ENCODE data around the gene GHRHR.

GHRHR gene

DNA sequence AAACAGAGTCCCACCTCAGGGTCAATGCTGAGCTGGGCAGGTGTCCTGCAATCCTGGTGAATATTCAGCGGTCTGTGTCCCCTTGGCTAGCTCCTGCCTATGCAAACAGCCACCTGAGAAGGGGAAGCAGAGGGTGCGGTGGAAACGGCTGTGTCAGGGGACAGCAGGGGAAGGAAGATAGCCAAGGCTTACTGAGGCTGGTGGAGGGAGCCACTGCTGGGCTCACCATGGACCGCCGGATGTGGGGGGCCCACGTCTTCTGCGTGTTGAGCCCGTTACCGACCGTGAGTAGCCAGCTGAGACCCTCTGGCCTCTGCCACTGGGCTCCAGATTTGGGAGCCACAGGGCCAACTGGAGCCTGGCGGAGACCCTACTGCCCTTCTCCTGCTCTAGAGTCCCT lies at the start of gene GHRHR:
GHRHR (plus strand) TSS at position 112 of the 400 bp plus-strand sequence; CDS start at position 228, 116 bp downstream.
- DNase-seq (ENCODE audit: low read depth in 2 of 2) = no peak

DNA sequence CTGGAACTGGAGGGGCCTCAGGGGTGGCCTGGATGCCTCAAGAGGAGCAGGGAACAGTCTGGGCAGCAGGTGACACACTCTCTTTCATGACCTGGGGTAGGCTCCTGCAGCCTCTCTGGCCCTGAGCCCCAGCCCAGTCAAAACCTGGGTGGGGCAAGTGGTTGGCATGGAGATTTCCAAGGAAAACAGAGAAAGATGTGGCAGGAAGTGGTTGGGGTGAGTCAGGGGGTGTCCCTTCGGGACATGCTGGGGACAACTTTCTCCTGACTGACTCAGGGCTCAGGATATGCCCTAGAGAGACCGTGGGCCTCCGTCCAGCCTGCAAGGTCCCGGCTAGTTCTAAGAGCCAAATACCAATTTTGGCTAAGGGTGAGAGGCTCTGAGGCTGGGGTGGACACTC lies 49.2 kb upstream of the GHRHR start:
- no peak for DNase-seq (ENCODE audit: low read depth in 2 of 2)

- DNase-seq (ENCODE audit: low read depth in 2 of 2) = no peak
These were observed 48.6 kb upstream of the GHRHR start for GRCh38 chr7:30915005-30915601.

DNA sequence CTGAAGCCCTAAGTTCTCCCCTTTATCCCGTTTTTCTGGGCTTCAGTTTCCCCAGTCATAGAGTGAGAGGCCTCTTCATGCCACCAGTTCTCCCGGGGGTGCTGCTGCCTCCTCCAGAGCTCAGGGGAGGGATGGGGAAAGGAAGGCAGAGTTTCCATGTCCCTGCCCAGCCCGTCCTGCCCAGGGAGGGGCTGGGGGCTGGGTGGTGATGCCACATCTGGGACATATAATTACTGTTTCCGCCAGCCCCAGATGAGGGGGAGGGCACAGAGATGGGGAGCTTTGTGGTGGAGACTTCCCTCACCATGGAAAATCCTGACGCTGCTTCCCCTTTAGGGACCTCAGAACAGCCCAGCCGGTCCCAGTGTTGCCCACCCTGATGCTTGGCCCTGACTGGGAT lies 48.0 kb upstream of the GHRHR start:
- DNase-seq (ENCODE audit: low read depth in 2 of 2) = no peak

DNA sequence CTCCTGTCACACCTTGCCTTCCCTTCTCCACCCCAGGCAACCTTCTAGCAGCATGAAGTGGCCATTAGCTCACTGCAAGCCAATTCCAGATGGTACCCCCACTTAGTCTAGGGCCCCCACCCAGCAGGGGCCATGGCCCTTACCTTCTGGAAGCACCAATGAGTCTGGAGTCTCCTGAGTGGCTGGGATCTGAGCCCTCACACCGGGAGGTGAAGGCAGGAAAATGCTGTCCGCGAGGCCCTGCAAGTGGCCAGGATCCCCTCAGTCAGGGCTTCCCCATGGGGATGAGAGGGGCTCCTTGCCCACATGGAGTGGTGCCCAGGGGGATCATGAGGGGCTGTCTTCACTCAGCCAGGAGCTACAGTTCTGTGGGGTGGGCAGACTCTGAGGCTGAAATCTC lies 47.5 kb upstream of the GHRHR start:
- no peak for DNase-seq (ENCODE audit: low read depth in 2 of 2)

- DNase-seq (ENCODE audit: low read depth in 2 of 2) = no peak
These were observed 47.0 kb upstream of the GHRHR start for GRCh38 chr7:30916767-30917166.

- no peak for DNase-seq (ENCODE audit: low read depth in 2 of 2)
These were observed 46.4 kb upstream of the GHRHR start for GRCh38 chr7:30917216-30917893.

DNA sequence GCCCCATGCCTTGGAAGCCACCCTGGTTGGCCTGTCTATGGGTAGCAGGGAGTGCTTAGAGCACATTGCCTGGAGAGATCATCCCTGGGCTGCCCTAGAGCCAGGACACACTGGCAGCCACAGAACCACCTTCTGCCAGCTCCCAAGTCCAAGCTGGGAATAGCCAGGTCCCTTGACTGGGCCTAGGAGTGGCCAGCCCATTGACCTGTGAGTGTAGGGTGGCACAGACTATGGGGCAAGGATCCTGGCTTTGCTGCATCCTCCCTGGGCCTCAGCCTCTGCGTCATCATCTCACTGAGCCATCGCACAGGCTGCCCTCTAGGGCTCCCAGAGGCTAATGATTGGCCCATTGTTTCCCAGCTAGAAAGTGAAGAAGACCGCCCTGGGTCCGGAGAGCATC lies 45.1 kb upstream of the GHRHR start:
- DNase-seq (ENCODE audit: low read depth in 2 of 2) = no peak

- no peak for DNase-seq (ENCODE audit: low read depth in 2 of 2)
These were observed 43.7 kb upstream of the GHRHR start for GRCh38 chr7:30920021-30920583.

- DNase-seq (ENCODE audit: low read depth in 2 of 2) = no peak
These were observed 42.9 kb upstream of the GHRHR start for GRCh38 chr7:30920584-30921539.

- no peak for DNase-seq (ENCODE audit: low read depth in 2 of 2)
These were observed 42.0 kb upstream of the GHRHR start for GRCh38 chr7:30921540-30922401.

DNA sequence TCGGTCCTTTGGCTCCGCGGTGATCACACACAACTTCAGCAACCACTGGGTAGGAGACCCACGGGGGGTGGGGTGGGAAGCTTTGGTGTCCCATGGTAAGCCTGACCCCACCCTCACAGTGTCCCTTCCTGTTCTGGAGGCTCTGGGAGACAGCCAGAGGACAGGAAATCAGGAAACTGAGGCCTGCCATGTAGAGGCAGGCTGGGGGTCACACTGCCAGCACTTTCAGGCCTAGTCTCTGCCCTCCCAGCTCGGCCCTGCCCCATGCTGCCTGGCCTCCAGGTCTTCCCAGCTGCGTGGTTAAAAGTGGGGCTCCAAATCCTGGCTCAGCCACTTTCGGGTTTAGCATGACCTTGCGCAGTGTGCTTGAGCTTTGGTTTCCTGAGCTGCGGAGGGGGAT lies 41.2 kb upstream of the GHRHR start:
- no peak for DNase-seq (ENCODE audit: low read depth in 2 of 2)

- DNase-seq (ENCODE audit: low read depth in 2 of 2) = no peak
These were observed 40.6 kb upstream of the GHRHR start for GRCh38 chr7:30923009-30923773.

DNA sequence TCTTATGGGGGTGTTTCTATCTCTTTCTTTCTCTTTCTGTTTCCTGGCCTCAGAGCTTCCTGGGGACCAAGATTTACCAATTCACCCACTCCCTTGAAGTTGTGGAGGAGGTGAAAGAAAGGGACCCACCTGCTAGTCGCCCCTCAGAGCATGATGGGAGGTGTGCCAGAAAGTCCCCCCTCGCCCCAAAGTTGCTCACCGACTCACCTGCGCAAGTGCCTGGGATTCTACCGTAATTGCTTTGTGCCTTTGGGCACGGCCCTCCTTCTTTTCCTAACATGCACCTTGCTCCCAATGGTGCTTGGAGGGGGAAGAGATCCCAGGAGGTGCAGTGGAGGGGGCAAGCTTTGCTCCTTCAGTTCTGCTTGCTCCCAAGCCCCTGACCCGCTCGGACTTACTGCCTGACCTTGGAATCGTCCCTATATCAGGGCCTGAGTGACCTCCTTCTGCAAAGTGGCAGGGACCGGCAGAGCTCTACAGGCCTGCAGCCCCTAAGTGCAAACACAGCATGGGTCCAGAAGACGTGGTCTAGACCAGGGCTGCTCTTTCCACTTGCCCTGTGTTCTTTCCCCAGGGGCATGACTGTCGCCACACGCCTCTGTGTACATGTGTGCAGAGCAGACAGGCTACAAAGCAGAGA lies 39.9 kb upstream of the GHRHR start:
- no peak for DNase-seq (ENCODE audit: low read depth in 2 of 2)

DNA sequence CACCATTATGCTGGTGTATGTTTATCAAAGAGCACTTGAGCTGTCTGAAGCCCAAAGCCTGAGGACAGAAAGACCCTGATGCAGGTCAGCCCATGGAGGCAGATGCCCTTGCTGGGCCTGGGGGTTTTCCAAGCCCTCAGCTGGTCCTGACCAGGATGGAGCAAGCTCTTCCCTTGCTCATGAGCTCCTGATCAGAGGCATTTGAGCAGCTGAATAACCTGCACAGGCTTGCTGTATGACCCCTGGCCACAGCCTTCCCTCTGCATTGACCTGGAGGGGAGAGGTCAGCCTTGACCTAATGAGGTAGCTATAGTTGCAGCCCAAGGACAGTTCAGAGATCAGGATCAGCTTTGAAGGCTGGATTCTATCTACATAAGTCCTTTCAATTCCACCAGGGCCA lies 39.1 kb upstream of the GHRHR start:
- no peak for DNase-seq (ENCODE audit: low read depth in 2 of 2)

DNA sequence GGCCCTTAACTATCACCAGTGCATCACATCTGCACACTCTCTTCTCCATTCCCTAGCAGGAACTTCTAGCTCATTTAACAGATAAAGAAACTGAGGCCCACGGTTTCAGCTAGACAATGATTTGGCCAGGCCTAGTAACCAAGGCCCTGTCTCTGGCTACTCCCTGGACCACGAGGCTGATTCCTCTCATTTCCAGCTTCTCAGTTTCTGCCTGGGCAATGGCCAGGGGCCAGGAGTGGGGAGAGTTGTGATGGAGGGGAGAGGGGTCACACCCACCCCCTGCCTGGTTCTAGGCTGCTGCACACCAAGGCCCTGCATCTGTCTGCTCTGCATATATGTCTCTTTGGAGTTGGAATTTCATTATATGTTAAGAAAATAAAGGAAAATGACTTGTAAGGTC lies 38.6 kb upstream of the GHRHR start:
- DNase-seq (ENCODE audit: low read depth in 2 of 2) = no peak

DNA sequence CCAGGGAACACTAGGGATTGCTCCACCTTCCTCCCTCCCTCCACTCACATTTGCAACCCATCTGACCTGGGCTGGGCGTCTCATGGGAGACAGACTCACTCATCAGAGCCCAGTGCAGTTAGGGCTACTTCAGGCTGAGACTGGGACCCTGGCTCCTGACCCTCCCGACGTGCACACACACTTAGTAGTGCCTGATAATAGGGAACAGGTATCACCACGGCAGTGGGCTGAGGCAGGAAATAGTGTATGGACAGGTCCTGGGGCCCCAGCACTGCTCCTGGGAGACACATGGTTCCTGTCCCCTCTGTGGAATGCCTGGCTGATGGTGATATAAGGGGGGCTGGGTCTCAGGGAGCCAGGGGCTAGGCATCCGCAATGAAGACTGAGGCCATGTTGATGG lies 37.8 kb upstream of the GHRHR start:
- DNase-seq (ENCODE audit: low read depth in 2 of 2) = no peak

- no peak for DNase-seq (ENCODE audit: low read depth in 2 of 2)
These were observed 37.4 kb upstream of the GHRHR start for GRCh38 chr7:30926313-30926712.

DNA sequence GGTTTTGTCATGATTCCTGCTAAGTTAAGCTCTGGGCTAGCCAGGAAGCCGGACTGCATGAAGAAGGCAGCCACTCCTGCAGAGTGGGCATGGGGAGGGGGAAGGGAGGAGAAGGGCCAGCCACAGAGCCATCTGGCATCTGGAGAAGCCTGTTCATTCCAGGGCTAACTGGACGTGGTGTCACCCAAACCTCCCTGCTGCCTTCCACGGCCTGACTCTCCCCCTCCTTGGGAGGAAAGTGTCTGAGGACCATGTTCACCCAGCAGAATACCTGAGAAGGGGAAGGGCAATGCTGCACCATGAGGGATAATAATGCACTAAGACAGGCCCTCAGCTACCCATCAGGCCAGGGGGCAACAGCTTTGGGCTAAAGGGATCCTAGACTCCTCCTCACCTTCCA lies 36.7 kb upstream of the GHRHR start:
- no peak for DNase-seq (ENCODE audit: low read depth in 2 of 2)

- DNase-seq (ENCODE audit: low read depth in 2 of 2) = no peak
These were observed 36.2 kb upstream of the GHRHR start for GRCh38 chr7:30927559-30927958.

Data from fibroblast of skin of left biceps (primary cell).